H9 (cell line): ENCODE measurements around the gene USP14. TPM values are rescaled to one million over a fixed set of nuclear protein-coding genes. Genes with fewer than 3 reads are reported as not detected.

ENCODE experiments used
- DNase-seq: peaks from one replicate; pipeline ENCODE4 v3.0.0-alpha.2; 2017
- H2AFZ ChIP-seq: one replicate; pipeline ENCODE4 v1.6.1; 2013; ENCODE audit warnings: mild to moderate bottlenecking, low read length, control low read depth, moderate library complexity
- H2AK5ac ChIP-seq: 2 replicates; pipeline ENCODE4 v1.6.1; 2013; ENCODE audit warnings: low read length, control low read depth, mixed read lengths; ENCODE audit not compliant: insufficient read length
- H2BK120ac ChIP-seq: one replicate; pipeline ENCODE4 v1.6.1; 2013; ENCODE audit warnings: low read depth, mild to moderate bottlenecking, low read length, control low read depth, inconsistent platforms; ENCODE audit not compliant: poor library complexity, severe bottlenecking
- H2BK12ac ChIP-seq: 2 replicates; pipeline ENCODE4 v1.6.1; 2013; ENCODE audit warnings: low read length, control low read depth, mixed read lengths, low read depth; ENCODE audit not compliant: insufficient read length
- H2BK15ac ChIP-seq: 2 replicates; pipeline ENCODE4 v1.6.1; 2013; ENCODE audit warnings: low read depth, low read length, control low read depth
- H2BK20ac ChIP-seq: one replicate; pipeline ENCODE4 v1.6.1; 2013; ENCODE audit warnings: low read depth, mild to moderate bottlenecking, low read length, control low read depth, inconsistent platforms; ENCODE audit not compliant: poor library complexity, severe bottlenecking
- H2BK5ac ChIP-seq: 2 replicates; pipeline ENCODE4 v1.6.1; 2013; ENCODE audit warnings: low read length, control low read depth, mixed read lengths; ENCODE audit not compliant: insufficient read length
- H3K14ac ChIP-seq: 2 replicates; pipeline ENCODE4 v1.6.1; 2013; ENCODE audit warnings: low read length, control low read depth; ENCODE audit not compliant: insufficient read depth
- H3K18ac ChIP-seq: 2 replicates; pipeline ENCODE4 v1.6.1; 2013; ENCODE audit warnings: low read depth, mild to moderate bottlenecking, mixed read lengths, low read length, control low read depth; ENCODE audit not compliant: insufficient read length
- H3K23ac ChIP-seq: 2 replicates; pipeline ENCODE4 v1.6.1; 2013; ENCODE audit warnings: low read length, control low read depth, mixed read lengths, low read depth; ENCODE audit not compliant: insufficient read length
- H3K23me2 ChIP-seq: 2 replicates; pipeline ENCODE4 v1.6.1; 2013; ENCODE audit warnings: low read depth, mild to moderate bottlenecking, mixed read lengths, low read length, control low read depth; ENCODE audit not compliant: insufficient read length, poor library complexity, severe bottlenecking
- H3K27ac ChIP-seq: 2 replicates; pipeline ENCODE4 v1.5.1; 2013; ENCODE audit warnings: low read length, control low read depth, mixed read lengths, low read depth; ENCODE audit not compliant: insufficient read length
- H3K27me3 ChIP-seq: 2 replicates; pipeline ENCODE4 v1.6.1; 2013; ENCODE audit warnings: low read length, control low read depth, inconsistent platforms; ENCODE audit not compliant: insufficient read depth
- H3K4ac ChIP-seq: 2 replicates; pipeline ENCODE4 v1.6.1; 2013; ENCODE audit warnings: low read depth, mild to moderate bottlenecking, control low read depth, inconsistent platforms, low read length, moderate library complexity
- H3K4me1 ChIP-seq: 2 replicates; pipeline ENCODE4 v1.6.1; 2013; ENCODE audit warnings: low read length, control low read depth, inconsistent platforms; ENCODE audit not compliant: insufficient read depth
- H3K4me2 ChIP-seq: 2 replicates; pipeline ENCODE4 v1.6.1; 2013; ENCODE audit warnings: low read length, control low read depth, mixed read lengths; ENCODE audit not compliant: insufficient read length, insufficient read depth
- H3K56ac ChIP-seq: 2 replicates; pipeline ENCODE4 v1.6.1; 2013; ENCODE audit warnings: low read depth, mild to moderate bottlenecking, mixed read lengths, low read length, control low read depth; ENCODE audit not compliant: insufficient read length
- H3K79me1 ChIP-seq: 2 replicates; pipeline ENCODE4 v1.6.1; 2013; ENCODE audit warnings: low read depth, mild to moderate bottlenecking, moderate library complexity, low read length, control low read depth, inconsistent platforms; ENCODE audit not compliant: insufficient read depth, poor library complexity, severe bottlenecking
- H3K79me2 ChIP-seq: 2 replicates; pipeline ENCODE4 v1.6.1; 2013; ENCODE audit warnings: low read length, control low read depth, inconsistent platforms; ENCODE audit not compliant: insufficient read depth
- H3K9ac ChIP-seq: 2 replicates; pipeline ENCODE4 v1.6.1; 2013; ENCODE audit warnings: low read length, control low read depth, mixed read lengths; ENCODE audit not compliant: insufficient read length; ENCODE audit errors: extremely low read depth
- H3K9me3 ChIP-seq: one replicate; pipeline ENCODE4 v1.6.1; 2013; ENCODE audit warnings: low read depth, low read length, inconsistent platforms; ENCODE audit not compliant: control insufficient read depth
- H3T11ph ChIP-seq: one replicate; pipeline ENCODE4 v1.6.1; 2013; ENCODE audit warnings: mild to moderate bottlenecking, low read length, control low read depth, inconsistent platforms
- H4K20me1 ChIP-seq: one replicate; pipeline ENCODE4 v1.6.1; 2013; ENCODE audit not compliant: control insufficient read depth, insufficient read length, insufficient read depth
- H4K5ac ChIP-seq: 2 replicates; pipeline ENCODE4 v1.6.1; 2013; ENCODE audit warnings: low read depth, mild to moderate bottlenecking, mixed read lengths, low read length, control low read depth; ENCODE audit not compliant: insufficient read length
- H4K8ac ChIP-seq: replicated peaks from 2 replicates; pipeline ENCODE4 v1.6.1; 2013; ENCODE audit warnings: low read length, control low read depth, mixed read lengths, low read depth; ENCODE audit not compliant: insufficient read length
- H4K91ac ChIP-seq: 2 replicates; pipeline ENCODE4 v1.6.1; 2013; ENCODE audit warnings: low read depth, mild to moderate bottlenecking, moderate library complexity, mixed read lengths, low read length, control low read depth; ENCODE audit not compliant: insufficient read length
- H3K27ac Mint-ChIP-seq, 3 experiments: 2 replicates in 2 of 3; 3 replicates in 1 of 3; pipeline ENCODE4 v1.8.0; 2020 to 2021; ENCODE audit warnings: mixed read lengths in 3 of 3, mild to moderate bottlenecking in 1 of 3, moderate library complexity in 1 of 3
- H3K27me3 Mint-ChIP-seq: 2 replicates; pipeline ENCODE4 v1.8.0; 2021; ENCODE audit warnings: low read depth, mild to moderate bottlenecking, moderate library complexity, mixed read lengths
- H3K36me3 Mint-ChIP-seq, 3 experiments: 2 replicates in 2 of 3; 3 replicates in 1 of 3; pipeline ENCODE4 v1.8.0; 2020 to 2021; ENCODE audit warnings: low read depth in 3 of 3, mixed read lengths in 3 of 3; ENCODE audit not compliant: insufficient read depth in 1 of 3
- H3K4me1 Mint-ChIP-seq, 2 experiments: 2 replicates each; pipeline ENCODE4 v1.8.0; 2020; ENCODE audit warnings: mixed read lengths in 2 of 2
- H3K4me3 Mint-ChIP-seq, 2 experiments: 2 replicates in 1 of 2; 3 replicates in 1 of 2; pipeline ENCODE4 v1.8.0; 2020 to 2021; ENCODE audit warnings: mild to moderate bottlenecking in 2 of 2, mixed read lengths in 2 of 2, moderate library complexity in 1 of 2
- H3K9me3 Mint-ChIP-seq, 2 experiments: 2 replicates in 1 of 2; 3 replicates in 1 of 2; pipeline ENCODE4 v1.8.0; 2020; ENCODE audit warnings: mild to moderate bottlenecking in 2 of 2, mixed read lengths in 2 of 2, moderate library complexity in 1 of 2
- CTCF ChIP-seq: fragments of 200-600 bp; sonication (generic); conservative IDR thresholded peaks from 3 replicates; pipeline ENCODE4 v1.8.0; 2021; ENCODE audit warnings: antibody characterized with exemption, mild to moderate bottlenecking
- WGBS: extraction: QIAGEN DNeasy Blood & Tissue Kit; methylation state at CpG from one replicate; pipeline ENCODE4 v1.1.7; 2013; ENCODE audit warnings: missing lambda C conversion rate, low lambda C conversion rate, mixed read lengths; ENCODE audit not compliant: insufficient read length; ENCODE audit errors: extremely low coverage; 5-methylcytosine and 5-hydroxymethylcytosine counted together
- total RNA-seq: library from RNA; stranded (reverse); gene quantifications from 2 replicates; pipeline ENCODE4 v1.2.1, GENCODE V29; 2021

Gene USP14
- total RNA-seq, 1 experiment from 2014 or later, result 92.1 TPM

DNA sequence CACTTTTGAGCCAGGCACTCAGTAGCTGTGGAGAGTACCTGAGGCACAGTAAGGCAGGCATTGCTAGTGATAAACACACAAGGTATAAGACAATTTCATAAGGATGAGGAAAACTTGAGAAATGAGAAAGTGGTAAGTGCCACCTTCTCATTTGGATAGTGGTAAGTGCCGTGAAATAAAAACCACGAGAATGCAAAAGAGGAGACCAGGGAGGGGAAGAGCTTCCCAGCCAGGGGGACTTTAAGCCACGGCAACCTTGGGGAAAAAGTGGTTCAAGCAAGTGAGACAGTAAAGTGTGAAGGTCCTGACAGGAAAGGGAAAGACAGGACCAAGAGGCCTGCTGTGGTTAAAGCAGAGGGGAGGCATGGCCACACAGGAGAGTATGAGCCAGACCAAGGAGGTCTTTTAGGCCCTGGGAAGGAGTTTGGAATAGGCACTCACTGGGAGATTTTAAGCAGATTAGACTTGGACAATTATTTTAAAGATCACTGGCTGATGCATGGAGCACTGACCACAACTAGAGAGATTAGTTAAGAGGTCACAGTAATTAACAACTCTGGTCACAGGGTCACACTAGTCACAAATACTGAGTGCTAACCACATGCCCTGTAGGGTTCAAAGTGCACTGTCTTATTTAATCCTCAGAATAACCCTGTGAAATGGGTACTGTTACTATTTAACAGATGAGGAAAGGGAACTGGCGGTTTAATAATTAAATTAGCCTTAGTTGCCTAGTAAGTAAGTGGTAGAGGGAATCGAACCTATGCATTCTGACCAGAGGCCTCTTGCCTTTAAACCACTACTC is 59.4 kb downstream of the USP14 start:
- H2BK20ac ChIP-seq, result no peak overlapping the region
- Mint-ChIP-seq H3K27ac (peak overlapping the region in 1 of 3 experiments; percentile 81; a peak in 2 of 7 replicates), H3K27me3 (no peaks in the 10 kb centered on the region), H3K4me3 (no peak overlapping the region), H3K36me3 (peaks cover 51 to 83% (median 82%) of the 10 kb centered on the region in 3 experiments), H3K9me3 (peaks cover 0 to 5% of the 10 kb centered on the region in 2 experiments; a peak in 1 of 5 replicates), H3K4me1 (no peaks in the 10 kb centered on the region)
- no peak overlapping the region for H4K8ac ChIP-seq
- H3K27ac ChIP-seq, result no peak overlapping the region
- no peak overlapping the region for H2BK120ac ChIP-seq
- H3T11ph ChIP-seq, result no peak overlapping the region
- H3K4me1 ChIP-seq, result no peaks in the 10 kb centered on the region
- H4K20me1 ChIP-seq, result no peaks in the 10 kb centered on the region
- no peak overlapping the region for H3K4ac ChIP-seq
- no peak overlapping the region for H3K23ac ChIP-seq
- WGBS, result no CpG with 5 or more reads among the region's 5 CpGs
- H3K23me2 ChIP-seq, result no peaks in the 10 kb centered on the region
- no peak overlapping the region for H2AK5ac ChIP-seq
- H3K79me2 ChIP-seq, result no peaks in the 10 kb centered on the region
- no peak overlapping the region for H3K56ac ChIP-seq
- H2BK15ac ChIP-seq, result no peak overlapping the region
- no peak overlapping the region for H3K14ac ChIP-seq
- no peak overlapping the region for H2BK5ac ChIP-seq
- no peak overlapping the region for H3K4me2 ChIP-seq
- H2BK12ac ChIP-seq, result no peak overlapping the region
- TF ChIP-seq CTCF, result no peak
- H3K27me3 ChIP-seq, result no peaks in the 10 kb centered on the region
- H4K5ac ChIP-seq, result no peak overlapping the region
- H3K9ac ChIP-seq, result no peak overlapping the region
- H2AFZ ChIP-seq, result no peak overlapping the region
- H4K91ac ChIP-seq, result no peak overlapping the region
- no peaks in the 10 kb centered on the region for H3K79me1 ChIP-seq
- peaks cover 24% of the 10 kb centered on the region for H3K9me3 ChIP-seq
- no peak for DNase-seq
- no peak overlapping the region for H3K18ac ChIP-seq
